Stimulated activated CD4-positive, alpha-beta T cell treated with anti-CD3 and anti-CD28 coated beads, TNF-alpha, amount 100 ng/mL, for 24 hours (primary cell): ENCODE data around the gene SAYSD1.

Experiments used
- DNase-seq, 3 experiments: peaks; one replicate each; pipeline ENCODE4 v3.0.0-alpha.2; 2020; ENCODE audit warnings: low read depth in 3 of 3

Gene SAYSD1

GRCh38 chr6:39058471-39059147 is 56.4 kb downstream of the SAYSD1 start:
- DNase-seq: no peak

GRCh38 chr6:39057251-39058155 is 57.5 kb downstream of the SAYSD1 start:
- no peak for DNase-seq

- no peak for DNase-seq
Observed at GRCh38 chr6:39056681-39057080, 58.3 kb downstream of the SAYSD1 start.

GRCh38 chr6:39056191-39056590 is 58.8 kb downstream of the SAYSD1 start:
- no peak for DNase-seq

- DNase-seq: no peak
Observed at GRCh38 chr6:39055661-39056060, 59.3 kb downstream of the SAYSD1 start.

- no peak for DNase-seq
Observed at GRCh38 chr6:39054577-39055142, 60.3 kb downstream of the SAYSD1 start.
